LNCaP clone FGC (cell line): Measurements from ENCODE around the gene GGTA1.

Experiments
- DNase-seq: peaks from one replicate; pipeline ENCODE4 v3.0.0-alpha.2; 2011; ENCODE audit warnings: low read depth
- H3K4me3 ChIP-seq: 2 replicates; pipeline ENCODE4 v1.5.1; 2011; ENCODE audit warnings: mild to moderate bottlenecking, low read depth, low read length, control low read depth
- CTCF ChIP-seq: IDR thresholded peaks from 2 replicates; pipeline ENCODE4 v1.5.1; 2012; ENCODE audit warnings: mild to moderate bottlenecking; ENCODE audit not compliant: control insufficient read depth, insufficient read depth; ENCODE audit errors: extremely low read depth

GGTA1 gene

GRCh38 chr9:121485623-121486022, 14.0 kb downstream of the GGTA1 start:
- no peak overlapping the region for H3K4me3 ChIP-seq
- DNase-seq, result no peak
- TF ChIP-seq CTCF, result no peak

GRCh38 chr9:121484651-121485446, 14.8 kb downstream of the GGTA1 start:
- no peak for TF ChIP-seq CTCF

GRCh38 chr9:121483473-121484031, 16.1 kb downstream of the GGTA1 start:
- H3K4me3 ChIP-seq, result no peak overlapping the region
- TF ChIP-seq CTCF, result no peak
- DNase-seq, result no peak

More at GRCh38 chr9:121484651-121485446, 14.8 kb downstream of the GGTA1 start:
- DNase-seq, result no peak
- H3K4me3 ChIP-seq, result no peak overlapping the region

GRCh38 chr9:121483049-121483448, 16.6 kb downstream of the GGTA1 start:
- no peak for DNase-seq
- no peak for TF ChIP-seq CTCF
- no peak overlapping the region for H3K4me3 ChIP-seq

- DNase-seq, result no peak
Observed at GRCh38 chr9:121478816-121479676, 20.6 kb downstream of the GGTA1 start.

GRCh38 chr9:121476156-121476555, 23.5 kb downstream of the GGTA1 start:
- DNase-seq, result no peak
- H3K4me3 ChIP-seq, result no peak overlapping the region
- TF ChIP-seq CTCF, result no peak

More at GRCh38 chr9:121478816-121479676, 20.6 kb downstream of the GGTA1 start:
- no peak overlapping the region for H3K4me3 ChIP-seq
- no peak for TF ChIP-seq CTCF
